ENCODE results near the gene STAB1.

- TF ChIP-seq CTCF (conservative IDR thresholded peaks at IDR 0.05 in 1 of 2, IDR thresholded peaks at IDR 0.05 in 1 of 2; ENCODE audit: low read depth in 1 of 2, low read length in 2 of 2) = no peak
- TF ChIP-seq EZH2 (IDR thresholded peaks at IDR 0.05; ENCODE audit: low read length, missing control alignments) = no peak
Measured at GRCh38 chr3:52552089-52552488, 57.0 kb downstream of the STAB1 start.
